ENCODE data around the gene P3R3URF. TPM values are rescaled to one million over a fixed set of nuclear protein-coding genes. Genes with fewer than 3 reads are reported as not detected.

The P3R3URF gene
- total and polyA plus RNA-seq, 2 donors from 2014 or later: not detected

DNA sequence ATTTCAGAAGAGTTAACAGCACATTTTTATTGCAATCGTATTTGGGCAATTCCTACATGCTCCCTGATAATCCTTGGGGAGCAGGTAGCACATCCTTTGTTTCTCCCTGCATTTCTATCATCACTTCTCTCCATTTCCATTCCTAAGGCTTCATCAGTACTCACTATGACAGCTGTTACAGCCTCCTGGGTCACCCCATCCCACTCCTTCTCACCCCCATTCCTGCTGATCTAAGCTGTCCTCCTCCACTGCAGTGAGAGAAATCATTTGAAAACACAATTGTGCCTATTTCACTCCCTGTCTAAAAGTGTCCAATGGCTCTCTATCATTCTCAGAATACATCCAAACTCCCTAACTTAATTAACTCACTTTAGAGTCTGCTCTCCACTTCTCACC is 18.4 kb downstream of the P3R3URF start:
- Histone ChIP-seq H3K27ac (ENCODE audit: low read depth in 2 of 2, low read length in 2 of 2) (no peak overlapping the region), H3K4me3 (ENCODE audit: low read length in 3 of 3) (no peak overlapping the region), H3K36me3 (ENCODE audit: control insufficient read depth in 2 of 3, insufficient read depth in 3 of 3, low read length in 3 of 3) (no peaks in the 10 kb centered on the region), H3K9me3 (ENCODE audit: control insufficient read depth in 2 of 3, insufficient read depth in 1 of 3, low read length in 3 of 3) (no peaks in the 10 kb centered on the region), H3K9ac (ENCODE audit: low read length in 3 of 3) (no peak overlapping the region), H3K27me3 (ENCODE audit: control insufficient read depth, insufficient read depth, low read length) (no peaks in the 10 kb centered on the region), H3K4me1 (ENCODE audit: control insufficient read depth in 2 of 3, insufficient read depth in 2 of 3, low read depth in 1 of 3, low read length in 3 of 3) (no peaks in the 10 kb centered on the region)
- no peak for FAIRE-seq
- intact Hi-C loops (cut with DNase I): no loop called here
- TF ChIP-seq, protein P1, sequence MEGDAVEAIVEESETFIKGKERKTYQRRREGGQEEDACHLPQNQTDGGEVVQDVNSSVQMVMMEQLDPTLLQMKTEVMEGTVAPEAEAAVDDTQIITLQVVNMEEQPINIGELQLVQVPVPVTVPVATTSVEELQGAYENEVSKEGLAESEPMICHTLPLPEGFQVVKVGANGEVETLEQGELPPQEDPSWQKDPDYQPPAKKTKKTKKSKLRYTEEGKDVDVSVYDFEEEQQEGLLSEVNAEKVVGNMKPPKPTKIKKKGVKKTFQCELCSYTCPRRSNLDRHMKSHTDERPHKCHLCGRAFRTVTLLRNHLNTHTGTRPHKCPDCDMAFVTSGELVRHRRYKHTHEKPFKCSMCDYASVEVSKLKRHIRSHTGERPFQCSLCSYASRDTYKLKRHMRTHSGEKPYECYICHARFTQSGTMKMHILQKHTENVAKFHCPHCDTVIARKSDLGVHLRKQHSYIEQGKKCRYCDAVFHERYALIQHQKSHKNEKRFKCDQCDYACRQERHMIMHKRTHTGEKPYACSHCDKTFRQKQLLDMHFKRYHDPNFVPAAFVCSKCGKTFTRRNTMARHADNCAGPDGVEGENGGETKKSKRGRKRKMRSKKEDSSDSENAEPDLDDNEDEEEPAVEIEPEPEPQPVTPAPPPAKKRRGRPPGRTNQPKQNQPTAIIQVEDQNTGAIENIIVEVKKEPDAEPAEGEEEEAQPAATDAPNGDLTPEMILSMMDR (IDR thresholded peaks at IDR 0.05; ENCODE audit: borderline replicate concordance, extremely low read depth, insufficient read depth): no peak
- no peak for DNase-seq

DNA sequence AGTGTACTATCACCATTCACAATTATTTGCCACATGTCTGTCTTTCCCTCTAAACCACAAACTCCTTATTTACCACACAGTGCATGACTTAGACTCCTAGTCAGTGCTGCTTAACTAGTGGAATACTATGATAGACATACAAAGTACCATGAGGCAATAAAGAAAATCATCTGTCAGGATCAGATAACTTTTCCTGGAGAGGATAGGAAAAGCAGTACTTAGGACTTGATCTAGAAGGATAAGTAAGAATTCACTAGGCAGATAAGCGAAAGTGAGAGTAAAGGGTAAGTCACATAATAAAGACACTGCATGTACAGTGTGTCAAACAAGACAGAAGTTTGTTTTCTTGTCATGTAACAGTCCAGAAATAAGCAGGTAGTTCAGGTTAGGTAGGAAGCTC is 22.6 kb downstream of the P3R3URF start:
- no peaks in the 10 kb centered on the region for H3K9me3 ChIP-seq (ENCODE audit: control insufficient read depth in 2 of 3, insufficient read depth in 1 of 3, low read length in 3 of 3)
- H3K36me3 ChIP-seq (ENCODE audit: control insufficient read depth in 2 of 3, insufficient read depth in 3 of 3, low read length in 3 of 3): no peaks in the 10 kb centered on the region
- H3K4me3 ChIP-seq (ENCODE audit: low read length in 3 of 3): no peak overlapping the region
- FAIRE-seq (no peak), DNase-seq (no peak)
- intact Hi-C loops (cut with DNase I): no loop called here
- H3K27me3 ChIP-seq (ENCODE audit: control insufficient read depth, insufficient read depth, low read length): no peaks in the 10 kb centered on the region
- no peak overlapping the region for H3K9ac ChIP-seq (ENCODE audit: low read length in 3 of 3)
- TF ChIP-seq, protein P1 (IDR thresholded peaks at IDR 0.05; ENCODE audit: borderline replicate concordance, extremely low read depth, insufficient read depth): no peak
- H3K27ac ChIP-seq (ENCODE audit: low read depth in 2 of 2, low read length in 2 of 2): no peak overlapping the region
- no peaks in the 10 kb centered on the region for H3K4me1 ChIP-seq (ENCODE audit: control insufficient read depth in 2 of 3, insufficient read depth in 2 of 3, low read depth in 1 of 3, low read length in 3 of 3)

DNA sequence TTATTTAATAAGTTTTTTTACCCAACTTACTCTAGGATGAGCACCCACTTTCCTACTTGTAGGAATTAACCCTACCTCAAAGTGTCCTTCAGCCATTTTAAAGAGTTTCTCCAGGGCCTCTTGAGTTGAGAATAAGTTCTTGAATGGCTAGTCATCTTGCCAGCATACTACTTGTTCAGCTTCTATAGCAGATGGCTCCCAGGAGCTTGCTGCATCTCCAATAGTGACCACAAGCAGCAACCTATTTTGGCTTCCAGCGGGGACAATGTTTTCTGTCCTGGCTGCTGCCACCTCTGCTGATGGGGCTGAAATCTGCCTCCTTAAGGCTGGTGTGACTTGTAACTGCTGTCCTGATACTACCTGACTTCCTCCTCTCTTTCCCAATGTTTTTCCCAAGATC is 23.1 kb downstream of the P3R3URF start:
- TF ChIP-seq, protein P1 (IDR thresholded peaks at IDR 0.05; ENCODE audit: borderline replicate concordance, extremely low read depth, insufficient read depth): no peak
- H3K36me3 ChIP-seq (ENCODE audit: control insufficient read depth in 2 of 3, insufficient read depth in 3 of 3, low read length in 3 of 3): no peaks in the 10 kb centered on the region
- intact Hi-C loops (cut with DNase I): no loop called here
- H3K27me3 ChIP-seq (ENCODE audit: control insufficient read depth, insufficient read depth, low read length): no peaks in the 10 kb centered on the region
- no peaks in the 10 kb centered on the region for H3K4me1 ChIP-seq (ENCODE audit: control insufficient read depth in 2 of 3, insufficient read depth in 2 of 3, low read depth in 1 of 3, low read length in 3 of 3)
- no peaks in the 10 kb centered on the region for H3K9me3 ChIP-seq (ENCODE audit: control insufficient read depth in 2 of 3, insufficient read depth in 1 of 3, low read length in 3 of 3)
- H3K9ac ChIP-seq (ENCODE audit: low read length in 3 of 3): no peak overlapping the region
- H3K27ac ChIP-seq (ENCODE audit: low read depth in 2 of 2, low read length in 2 of 2): no peak overlapping the region
- no peak overlapping the region for H3K4me3 ChIP-seq (ENCODE audit: low read length in 3 of 3)
- DNase-seq (no peak), FAIRE-seq (no peak)

DNA sequence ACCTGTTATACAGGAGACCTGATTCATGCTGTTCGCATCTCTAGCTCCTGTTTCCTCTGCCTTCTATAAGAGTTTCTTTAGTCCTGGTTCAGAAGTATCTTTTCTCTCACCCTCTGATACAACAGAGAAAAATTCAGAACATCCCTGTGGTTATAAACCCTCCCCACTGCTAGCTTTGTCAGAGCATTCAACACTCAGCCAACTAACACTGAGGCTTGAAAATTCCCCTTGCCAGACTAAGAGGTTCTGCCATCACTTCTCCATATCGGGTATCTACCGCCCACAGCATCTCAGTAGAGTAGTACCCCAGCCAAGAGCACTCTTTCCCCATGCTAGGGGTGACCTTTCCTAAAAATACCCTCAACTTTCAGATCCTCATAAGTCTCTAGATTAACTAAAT is 24.3 kb downstream of the P3R3URF start:
- DNase-seq: no peak
- Histone ChIP-seq H3K9ac (ENCODE audit: low read length in 3 of 3) (no peak overlapping the region), H3K36me3 (ENCODE audit: control insufficient read depth in 2 of 3, insufficient read depth in 3 of 3, low read length in 3 of 3) (no peaks in the 10 kb centered on the region), H3K4me1 (ENCODE audit: control insufficient read depth in 2 of 3, insufficient read depth in 2 of 3, low read depth in 1 of 3, low read length in 3 of 3) (no peaks in the 10 kb centered on the region), H3K4me3 (ENCODE audit: low read length in 3 of 3) (no peak overlapping the region), H3K27me3 (ENCODE audit: control insufficient read depth, insufficient read depth, low read length) (no peaks in the 10 kb centered on the region), H3K27ac (ENCODE audit: low read depth in 2 of 2, low read length in 2 of 2) (no peak overlapping the region), H3K9me3 (ENCODE audit: control insufficient read depth in 2 of 3, insufficient read depth in 1 of 3, low read length in 3 of 3) (no peaks in the 10 kb centered on the region)
- intact Hi-C loops (cut with DNase I): no loop called here
- TF ChIP-seq, protein P1 (IDR thresholded peaks at IDR 0.05; ENCODE audit: borderline replicate concordance, extremely low read depth, insufficient read depth): no peak
- no peak for FAIRE-seq
